Stomach smooth muscle (tissue), 2 donors: ENCODE data around the gene NADSYN1.
"Not testable (repeated sequence)": the region's sequence is repeated elsewhere in the genome, so short reads cannot be mapped to it uniquely, and the experiment has no call there.

Experiments used
- H3K27ac ChIP-seq: one replicate; pipeline ENCODE4 v1.7.0; 2013; ENCODE audit warnings: mild to moderate bottlenecking, low read length, inconsistent platforms
- H3K27me3 ChIP-seq, 2 donors: one replicate each; pipeline ENCODE4 v1.7.0; 2013; ENCODE audit warnings: low read length in 2 of 2; ENCODE audit not compliant: insufficient read depth in 2 of 2, control insufficient read depth in 1 of 2
- H3K36me3 ChIP-seq, 2 donors: one replicate each; pipeline ENCODE4 v1.7.0; 2013; ENCODE audit warnings: low read length in 2 of 2; ENCODE audit not compliant: control insufficient read depth in 2 of 2, insufficient read depth in 2 of 2
- H3K4me1 ChIP-seq: one replicate; pipeline ENCODE4 v1.7.0; 2013; ENCODE audit warnings: low read length; ENCODE audit not compliant: control insufficient read depth, insufficient read depth
- H3K4me3 ChIP-seq, 2 donors: one replicate each; pipeline ENCODE4 v1.7.0; 2013; ENCODE audit warnings: low read length in 2 of 2
- H3K9ac ChIP-seq, 2 donors: one replicate each; pipeline ENCODE4 v1.7.0; 2013; ENCODE audit warnings: low read length in 2 of 2, mild to moderate bottlenecking in 1 of 2
- H3K9me3 ChIP-seq, 2 donors: one replicate each; pipeline ENCODE4 v1.7.0; 2013; ENCODE audit warnings: low read length in 2 of 2; ENCODE audit not compliant: control insufficient read depth in 2 of 2
- donor health status: healthy.
- donor health status: Pancreatic carcinoma.

NADSYN1 gene

DNA sequence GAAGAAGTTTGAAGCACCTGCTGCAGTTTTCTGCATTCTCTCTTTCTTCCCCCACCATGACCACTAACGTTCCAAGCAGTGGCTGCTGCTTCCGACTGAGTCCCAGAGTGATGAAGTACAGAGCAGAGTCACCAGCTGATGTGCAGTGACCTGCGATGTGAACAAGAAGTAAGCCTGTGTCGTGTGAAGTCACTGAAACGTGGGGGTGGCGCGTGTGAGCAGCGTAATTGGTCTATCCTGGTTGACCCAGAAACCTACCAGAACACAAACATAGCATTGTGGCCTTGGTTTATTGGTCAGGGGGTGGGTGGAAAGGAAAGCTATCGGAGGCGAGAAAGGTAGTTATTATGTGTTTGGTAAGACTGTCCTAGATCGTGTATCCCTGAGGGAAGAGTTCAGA lies 77.6 kb downstream of the NADSYN1 start:
- Histone ChIP-seq H3K27me3 (no peaks in the 10 kb centered on the region), H3K36me3 (no peaks in the 10 kb centered on the region), H3K4me1 (no peaks in the 10 kb centered on the region), H3K27ac (no peak overlapping the region), H3K9me3 (no peaks in the 10 kb centered on the region), H3K4me3 (no peak overlapping the region), H3K9ac (no peak overlapping the region)

DNA sequence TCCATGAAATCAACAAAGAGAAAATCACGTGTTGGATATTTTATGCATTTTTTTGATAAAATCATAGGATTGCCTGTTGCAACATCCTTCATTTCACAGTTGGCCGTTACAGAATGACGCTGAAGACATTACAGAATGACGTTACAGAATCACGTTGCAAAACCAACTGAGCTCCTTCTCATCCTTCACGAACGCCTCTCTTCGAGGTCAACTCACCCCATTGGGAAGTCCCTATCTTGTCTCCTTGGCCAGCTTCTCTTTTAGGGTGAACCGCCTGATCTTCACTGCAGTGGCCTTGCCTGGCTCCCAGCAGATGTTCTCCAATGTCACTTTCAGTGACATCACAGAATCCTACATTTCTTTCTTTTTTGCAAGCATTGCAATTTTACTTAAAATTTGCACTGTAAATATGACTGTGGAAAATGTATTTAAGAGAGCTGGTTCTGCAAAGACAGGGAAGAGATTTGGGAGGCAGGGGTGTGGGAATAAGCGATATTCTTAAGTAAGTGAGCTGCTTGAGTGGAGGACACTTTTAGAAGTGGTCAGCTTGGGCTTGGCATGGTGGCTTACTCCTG lies 79.1 kb downstream of the NADSYN1 start:
- Histone ChIP-seq H3K9me3 (no peaks in the 10 kb centered on the region), H3K27ac (no peak overlapping the region), H3K4me3 (no peak overlapping the region), H3K27me3 (no peaks in the 10 kb centered on the region), H3K4me1 (no peaks in the 10 kb centered on the region), H3K36me3 (no peaks in the 10 kb centered on the region), H3K9ac (no peak overlapping the region)

DNA sequence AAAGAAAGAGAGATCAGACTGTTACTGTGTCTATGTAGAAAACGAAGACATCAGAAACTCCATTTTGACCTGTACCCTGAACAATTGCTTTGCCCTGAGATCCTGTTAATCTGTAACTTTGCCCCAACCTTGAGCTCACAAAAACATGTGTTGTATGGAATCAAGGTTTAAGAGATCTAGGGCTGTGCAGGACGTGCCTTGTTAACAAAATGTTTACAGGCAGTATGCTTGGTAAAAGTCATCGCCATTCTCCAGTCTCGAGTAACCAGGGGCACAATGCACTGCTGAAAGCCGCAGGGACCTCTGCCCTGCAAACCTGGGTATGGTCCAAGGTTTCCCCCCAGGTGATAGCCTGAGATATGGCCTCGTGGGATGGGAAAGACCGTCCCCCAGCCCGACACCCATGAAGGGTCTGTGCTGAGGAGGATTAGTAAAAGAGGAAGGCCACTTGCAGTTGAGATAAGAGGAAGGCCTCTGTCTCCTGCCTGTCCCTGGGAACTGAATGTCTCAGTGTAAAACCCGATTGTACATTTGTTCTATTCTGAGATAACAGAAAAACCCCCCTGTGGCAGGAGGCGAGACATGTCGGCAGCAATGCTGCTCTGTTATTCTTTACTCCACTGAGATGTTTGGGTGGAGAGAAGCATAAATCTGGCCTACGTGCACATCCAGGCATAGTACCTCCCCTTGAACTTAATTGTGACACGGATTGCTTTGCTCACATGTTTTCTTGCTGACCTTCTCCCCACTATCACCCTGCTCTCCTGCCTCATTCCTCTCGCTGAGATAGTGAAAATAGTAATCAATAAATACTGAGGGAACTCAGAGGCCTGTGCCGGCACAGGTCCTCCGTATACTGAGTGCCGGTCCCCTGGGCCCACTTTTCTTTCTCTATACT lies 82.0 kb downstream of the NADSYN1 start:
- H3K27me3 ChIP-seq, H3K9ac ChIP-seq, H3K9me3 ChIP-seq, H3K27ac ChIP-seq, H3K36me3 ChIP-seq, H3K4me3 ChIP-seq, H3K4me1 ChIP-seq: not testable (repeated sequence)

DNA sequence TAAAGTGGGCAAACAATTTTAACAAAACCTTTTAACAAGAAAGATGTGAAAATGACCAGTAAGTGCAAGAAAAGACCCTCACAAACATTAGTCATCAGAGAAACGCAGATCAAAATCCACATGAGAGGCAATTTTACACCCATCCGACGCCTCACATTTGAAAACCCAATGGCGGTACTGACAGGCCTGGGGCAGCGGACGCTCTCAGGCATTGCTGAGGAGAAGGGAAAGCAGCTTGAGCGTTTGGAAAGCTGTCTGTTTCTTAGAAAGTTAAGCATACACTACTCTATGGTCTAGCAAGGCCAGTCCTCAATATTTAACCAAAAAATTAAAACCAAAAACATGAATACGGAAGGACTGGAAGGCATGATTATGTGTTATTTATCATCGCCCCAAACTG lies 82.8 kb downstream of the NADSYN1 start:
- H3K27ac ChIP-seq: no peak overlapping the region
- no peaks in the 10 kb centered on the region for H3K9me3 ChIP-seq
- H3K4me3 ChIP-seq: no peak overlapping the region
- no peaks in the 10 kb centered on the region for H3K4me1 ChIP-seq
- H3K27me3 ChIP-seq: no peaks in the 10 kb centered on the region
- no peaks in the 10 kb centered on the region for H3K36me3 ChIP-seq
- H3K9ac ChIP-seq: no peak overlapping the region

DNA sequence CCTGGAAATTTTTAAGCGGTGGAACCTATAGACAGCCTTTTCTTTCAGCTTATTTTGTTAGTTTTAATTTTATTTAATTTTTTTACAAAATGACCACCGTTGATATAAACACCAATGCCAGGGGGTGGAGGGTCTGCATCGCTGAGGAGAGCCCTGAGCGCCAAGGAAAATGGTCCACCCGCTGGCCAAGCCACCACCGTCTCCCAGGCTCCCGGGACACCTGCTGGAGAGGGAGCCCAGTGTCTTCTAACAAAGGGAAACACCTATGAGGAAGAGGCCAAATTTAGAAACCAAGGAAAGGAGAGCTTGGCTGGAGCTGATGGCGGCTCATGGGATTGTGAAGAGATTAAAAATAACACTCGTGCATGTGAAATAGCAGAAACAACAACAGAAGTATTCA lies 84.5 kb downstream of the NADSYN1 start:
- H3K36me3 ChIP-seq: no peaks in the 10 kb centered on the region

DNA sequence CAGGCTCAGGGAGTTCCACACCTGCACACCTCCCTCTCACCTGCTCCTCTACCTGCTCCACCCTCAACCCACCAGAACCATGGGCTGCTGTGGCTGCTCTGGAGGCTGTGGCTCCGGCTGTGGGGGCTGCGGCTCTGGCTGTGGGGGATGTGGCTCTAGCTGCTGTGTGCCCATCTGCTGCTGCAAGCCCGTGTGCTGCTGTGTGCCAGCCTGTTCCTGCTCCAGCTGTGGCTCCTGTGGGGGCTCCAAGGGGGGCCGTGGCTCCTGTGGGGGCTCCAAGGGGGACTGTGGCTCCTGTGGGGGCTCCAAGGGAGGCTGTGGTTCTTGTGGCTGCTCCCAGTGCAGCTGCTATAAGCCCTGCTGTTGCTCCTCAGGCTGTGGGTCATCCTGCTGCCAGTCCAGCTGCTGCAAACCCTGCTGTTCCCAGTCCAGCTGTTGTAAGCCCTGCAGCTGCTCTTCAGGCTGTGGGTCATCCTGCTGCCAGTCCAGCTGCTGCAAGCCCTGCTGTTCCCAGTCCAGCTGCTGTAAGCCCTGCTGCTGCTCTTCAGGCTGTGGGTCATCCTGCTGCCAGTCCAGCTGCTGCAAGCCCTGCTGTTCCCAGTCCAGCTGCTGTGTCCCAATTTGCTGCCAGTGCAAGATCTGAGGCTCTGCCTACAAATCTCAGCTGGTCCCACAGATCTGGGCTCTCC lies 85.1 kb downstream of the NADSYN1 start, which contains the start of gene KRTAP5-8:
KRTAP5-8 (plus strand) TSS at position 49 of the 689 bp plus-strand sequence; CDS start at position 80, 31 bp downstream.
- H3K9me3 ChIP-seq, H3K27ac ChIP-seq, H3K27me3 ChIP-seq, H3K36me3 ChIP-seq, H3K4me1 ChIP-seq, H3K4me3 ChIP-seq, H3K9ac ChIP-seq: not testable (repeated sequence)

More for the DNA sequence above, 84.5 kb downstream of the NADSYN1 start:
- H3K27ac ChIP-seq: no peak overlapping the region
- no peaks in the 10 kb centered on the region for H3K9me3 ChIP-seq
- no peak overlapping the region for H3K9ac ChIP-seq
- no peak overlapping the region for H3K4me3 ChIP-seq
- H3K4me1 ChIP-seq: no peaks in the 10 kb centered on the region
- no peaks in the 10 kb centered on the region for H3K27me3 ChIP-seq

DNA sequence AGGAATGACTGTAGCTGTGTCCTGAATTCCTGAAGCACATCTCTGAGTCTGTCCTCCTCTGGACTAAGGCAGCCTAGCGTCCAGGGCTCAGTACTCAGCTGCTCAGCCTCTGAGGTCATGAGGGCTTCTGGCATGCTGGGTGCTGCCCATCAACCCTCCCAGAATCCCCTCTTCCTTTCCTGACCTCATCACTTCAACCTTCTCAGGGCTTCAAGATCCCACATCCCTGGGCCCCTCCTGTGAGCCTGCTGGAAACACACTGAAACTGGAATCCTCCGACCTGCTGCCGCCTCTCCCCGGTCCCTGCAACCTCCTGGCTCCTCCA lies 85.6 kb downstream of the NADSYN1 start:
- Histone ChIP-seq H3K9me3 (no peaks in the 10 kb centered on the region), H3K27ac (no peak overlapping the region), H3K27me3 (no peaks in the 10 kb centered on the region), H3K36me3 (no peaks in the 10 kb centered on the region), H3K4me3 (no peak overlapping the region), H3K9ac (no peak overlapping the region), H3K4me1 (no peaks in the 10 kb centered on the region)

DNA sequence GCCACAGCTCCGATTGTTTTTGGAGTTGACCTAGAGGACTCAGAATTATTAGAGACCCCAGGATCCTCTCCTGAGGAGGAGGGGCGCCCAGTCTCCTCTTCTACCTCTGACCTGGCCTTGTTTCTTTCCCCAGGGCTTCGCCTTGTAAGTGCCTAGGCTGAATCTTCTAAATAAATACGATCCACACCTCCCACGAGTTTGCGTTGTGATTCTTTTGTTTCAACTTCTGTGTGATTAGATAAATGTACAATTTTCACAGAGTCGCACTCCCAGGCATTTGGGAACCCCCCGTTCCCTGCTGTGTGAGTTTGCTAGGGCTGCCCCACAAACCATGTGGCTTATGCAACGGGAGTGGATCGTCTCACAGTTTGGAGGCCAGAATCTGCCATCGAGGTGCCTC lies 86.0 kb downstream of the NADSYN1 start:
- Histone ChIP-seq H3K9ac (no peak overlapping the region), H3K27ac (no peak overlapping the region), H3K36me3 (no peaks in the 10 kb centered on the region), H3K9me3 (no peaks in the 10 kb centered on the region), H3K4me1 (no peaks in the 10 kb centered on the region), H3K4me3 (no peak overlapping the region), H3K27me3 (no peaks in the 10 kb centered on the region)

DNA sequence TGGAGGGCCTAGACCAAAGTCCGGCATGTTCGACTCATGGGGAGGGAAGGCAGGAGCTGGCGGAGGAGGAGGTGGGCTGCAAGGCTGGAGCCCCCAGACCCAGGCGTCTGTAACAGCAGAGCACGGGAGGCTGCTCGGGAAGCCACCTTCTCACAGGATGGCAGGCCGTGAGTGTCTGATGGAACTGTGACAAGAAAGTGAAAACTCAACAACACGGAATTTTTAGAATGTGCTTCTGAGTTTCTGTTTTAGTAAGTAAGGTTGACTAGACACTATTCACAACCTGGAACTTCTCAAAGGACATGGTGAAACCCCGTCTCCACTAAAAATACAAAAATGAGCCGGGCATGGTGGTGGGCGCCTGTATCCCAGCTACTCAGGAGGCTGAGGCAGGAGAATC lies 87.0 kb downstream of the NADSYN1 start:
- not testable (repeated sequence) for H3K36me3 ChIP-seq, H3K4me1 ChIP-seq, H3K27me3 ChIP-seq, H3K9ac ChIP-seq, H3K9me3 ChIP-seq, H3K27ac ChIP-seq, H3K4me3 ChIP-seq

DNA sequence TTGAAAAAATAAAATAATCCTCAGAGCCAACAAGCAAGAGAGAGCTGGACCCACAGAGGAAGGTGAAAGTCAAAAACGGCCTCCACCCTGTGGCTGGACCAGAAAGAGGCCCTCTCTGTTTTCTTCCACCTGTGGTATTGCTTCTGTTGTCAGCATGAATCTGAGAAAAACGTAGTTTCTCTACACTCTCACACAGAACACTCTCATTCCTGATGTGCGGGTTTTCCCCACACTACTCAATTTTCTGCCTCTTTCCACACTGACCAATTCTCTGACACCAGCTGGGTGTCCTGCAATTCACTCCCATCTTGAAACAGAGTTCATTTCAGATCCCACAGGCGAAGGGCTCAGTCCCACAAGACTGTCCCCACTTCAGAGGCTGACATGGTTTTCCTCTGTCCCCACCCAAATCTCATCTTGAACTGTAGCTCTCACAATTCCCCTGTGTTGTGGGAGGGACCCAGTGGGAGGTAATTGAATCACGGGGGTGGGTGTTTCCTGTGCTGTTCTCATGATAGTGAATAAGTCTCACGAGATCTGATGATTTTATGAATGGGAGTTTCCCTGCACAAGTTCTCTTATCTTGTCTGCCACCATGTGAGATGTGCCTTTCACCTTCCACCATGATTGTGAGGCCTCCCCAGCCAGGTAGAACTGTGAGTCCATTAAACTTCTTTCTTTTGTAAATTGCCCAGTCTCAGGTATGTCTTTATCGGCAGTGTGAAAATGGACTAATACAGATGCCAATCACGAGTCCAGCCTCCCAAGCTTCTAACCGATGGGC lies 87.7 kb downstream of the NADSYN1 start:
- H3K4me1 ChIP-seq, H3K9me3 ChIP-seq, H3K4me3 ChIP-seq, H3K27me3 ChIP-seq, H3K9ac ChIP-seq, H3K27ac ChIP-seq, H3K36me3 ChIP-seq: not testable (repeated sequence)
